Activated CD4-positive, CD25-positive, alpha-beta regulatory T cell treated with anti-CD3 and anti-CD28 coated beads, Interleukin-2, amount 50 U/mL, for 72 hours (primary cell): ENCODE data around the gene OLFM2.
"Not testable (repeated sequence)": the region's sequence is repeated elsewhere in the genome, so short reads cannot be mapped to it uniquely, and the experiment has no call there.

ENCODE experiments used
- DNase-seq: peaks from one replicate; pipeline ENCODE4 v3.0.0; 2021

OLFM2 gene

GRCh38 chr19:9823816-9824215 is 112.5 kb downstream of the OLFM2 start:
- DNase-seq = no peak

GRCh38 chr19:9820034-9820433 is 116.3 kb downstream of the OLFM2 start:
- DNase-seq = not testable (repeated sequence)

- no peak for DNase-seq
Observed at GRCh38 chr19:9819596-9819909, 116.8 kb downstream of the OLFM2 start.

- DNase-seq = peak; percentile 100
Observed at GRCh38 chr19:9818734-9819595, 117.3 kb downstream of the OLFM2 start, which contains the start of gene FBXL12. Gene FBXL12, minus strand, starts transcription at chr19:9819079. Its CDS starts 266 bp downstream, at chr19:9818813.

- DNase-seq = no peak
Observed at GRCh38 chr19:9818175-9818733, 118.1 kb downstream of the OLFM2 start.

- DNase-seq = no peak
Observed at GRCh38 chr19:9811139-9811538, 125.2 kb downstream of the OLFM2 start.

- no peak for DNase-seq
Observed at GRCh38 chr19:9808855-9809824, 127.2 kb downstream of the OLFM2 start.

GRCh38 chr19:9806803-9807202 is 129.5 kb downstream of the OLFM2 start:
- DNase-seq = no peak
